ENCODE results near the gene SLC5A4. TPM values are rescaled to one million over a fixed set of nuclear protein-coding genes. Genes with fewer than 3 reads are reported as not detected.

Gene SLC5A4
- total and polyA plus RNA-seq, 2 donors (not counting 1 experiment from before 2014, with no cell fraction given): not detected

- no peak overlapping the region for H3K27ac Mint-ChIP-seq
- peaks cover 4% of the 10 kb centered on the region for H3K4me1 Mint-ChIP-seq
- peaks cover 27% of the 10 kb centered on the region for H3K27me3 Mint-ChIP-seq
Observed at GRCh38 chr22:32205974-32206773, 49.0 kb downstream of the SLC5A4 start.

More at GRCh38 chr22:32205974-32206773, 49.0 kb downstream of the SLC5A4 start:
- ChIA-PET CTCF (no interaction called here), POLR2A (no interaction called here)
- H3K79me2 ChIP-seq (ENCODE audit: control insufficient read depth, insufficient read depth, low read length): no peaks in the 10 kb centered on the region
- H3K4me2 ChIP-seq (replicated peaks; ENCODE audit: low read depth, low read length, poor library complexity, severe bottlenecking): no peak overlapping the region
- H3K9me3 ChIP-seq (ENCODE audit: control extremely low read depth in 1 of 3, control insufficient read depth in 2 of 3, insufficient read depth in 1 of 3, low read length in 2 of 3): peaks cover 0 to 3% (median 0%) of the 10 kb centered on the region in 3 donors
- TF ChIP-seq CTCF (IDR thresholded peaks at IDR 0.05) (no peak), EZH2 (IDR thresholded peaks at IDR 0.05; ENCODE audit: borderline replicate concordance, insufficient read depth, low read depth, low read length, poor library complexity, severe bottlenecking) (no peak)
- H2AFZ ChIP-seq (ENCODE audit: insufficient read depth, low read depth, low read length, poor library complexity, severe bottlenecking): peak overlapping the region; percentile 22
- DNase-seq: no peak
- peaks cover 6 to 8% of the 10 kb centered on the region in 2 donors for H3K4me1 ChIP-seq (ENCODE audit: control insufficient read depth in 2 of 2, insufficient read depth in 2 of 2, low read length in 2 of 2)
- no peak overlapping the region for H3K4me3 ChIP-seq (ENCODE audit: control extremely low read depth in 1 of 5, extremely low read depth in 1 of 5, insufficient read depth in 1 of 5, low read depth in 2 of 5, low read length in 4 of 5)
- ATAC-seq (ENCODE audit: low read depth): no peak
- Mint-ChIP-seq H3K9me3 (ENCODE audit: insufficient read depth) (no peaks in the 10 kb centered on the region), H3K4me3 (no peak overlapping the region)
- H3K27ac ChIP-seq (ENCODE audit: low read length in 2 of 2): no peak overlapping the region
- intact Hi-C loops (cut with micrococcal nuclease): loop anchor here (2.0 kb wide), 2 partner anchors 103 to 267 kb away; no protein-coding TSS in a partner anchor
- peaks cover 0 to 20% (median 5%) of the 10 kb centered on the region in 4 experiments for H3K27me3 ChIP-seq (replicated peaks in 1 of 4; ENCODE audit: control extremely low read depth in 1 of 4, control insufficient read depth in 3 of 4, insufficient read depth in 4 of 4, low read length in 3 of 4)
- H4K20me1 ChIP-seq (ENCODE audit: control insufficient read depth, insufficient read depth, low read length, poor library complexity, severe bottlenecking): no peaks in the 10 kb centered on the region
- H3K36me3 ChIP-seq (replicated peaks in 1 of 2; ENCODE audit: control extremely low read depth in 1 of 2, control insufficient read depth in 1 of 2, extremely low read depth in 1 of 2, insufficient read depth in 2 of 2, low read length in 1 of 2): no peaks in the 10 kb centered on the region
- 84% methylated on average over 30 of the region's 30 CpGs for WGBS (ENCODE audit: insufficient coverage)
- H3K9ac ChIP-seq (ENCODE audit: low read length): no peak overlapping the region

Measured in B cell (primary cell).